Right ventricle myocardium superior (tissue), 1 donor: Measurements from ENCODE around the gene ZNF586. TPM values are rescaled to one million over a fixed set of nuclear protein-coding genes. Genes with fewer than 3 reads are reported as not detected.
"Not testable (repeated sequence)": the region's sequence is repeated elsewhere in the genome, so short reads cannot be mapped to it uniquely, and the experiment has no call there.

Source experiments
- ATAC-seq: fragments of 200-7000 bp; cut with Tn5 transposase; one replicate; pipeline ENCODE4 v1.9.1; 2020; ENCODE audit warnings: mild to moderate bottlenecking; ENCODE audit not compliant: poor library complexity
- DNase-seq: peaks from one replicate; pipeline ENCODE4 v3.0.0-alpha.2; 2020
- intact Hi-C: fragments of 100-400 bp; cut with DNase I; formaldehyde crosslinking; loops from one replicate; pipeline ENCODE4 v1.11.2; 2022
- total RNA-seq: library from RNA; stranded (reverse); fragmentation: NEBNext Ultra II Directional; extraction: Animal tissue kit (Norgen Biotek cat#: 25700); gene quantifications from one replicate; pipeline ENCODE4 v1.2.1, GENCODE V29; 2021
- donor health status: DM: no; HTN: yes; CAD: no; lungs with severe emphysema.

Gene ZNF586
- total RNA-seq, 1 donor from 2014 or later = 9.8 TPM

- peak; percentile 23 for ATAC-seq
- DNase-seq = no peak
- intact Hi-C loops = no loop called here
These were observed 17.4 kb downstream of the ZNF586 start for GRCh38 chr19:57786906-57787305.

DNA sequence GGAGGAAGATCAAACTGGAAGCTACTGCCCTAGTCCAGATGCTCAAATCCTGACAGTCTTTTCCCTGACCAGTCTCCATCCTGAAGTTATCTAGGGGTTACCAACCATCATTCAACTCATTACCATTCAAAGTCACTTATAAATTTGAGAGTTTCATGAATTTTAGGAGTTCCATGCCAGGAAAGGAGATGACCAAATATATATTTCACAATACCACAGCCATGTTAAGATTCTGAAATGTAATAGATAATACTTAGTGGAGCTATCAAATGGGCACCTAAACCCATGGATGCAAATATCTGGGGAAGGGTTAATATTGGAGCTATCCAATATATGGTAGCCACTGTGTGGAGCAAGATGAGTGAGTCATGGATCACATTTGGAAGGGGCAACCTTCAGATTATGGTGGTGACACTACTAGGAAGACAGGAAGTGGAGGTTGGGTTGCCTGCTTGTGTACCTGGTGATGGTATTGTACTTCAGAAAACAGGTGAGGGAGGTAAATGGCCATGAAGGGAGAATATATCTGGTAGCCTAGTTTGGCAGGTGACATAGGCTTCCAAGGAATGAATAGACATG lies 18.7 kb downstream of the ZNF586 start:
- ATAC-seq (no peak), DNase-seq (no peak)
- intact Hi-C loops = no loop called here

GRCh38 chr19:57789288-57789687 lies 19.8 kb downstream of the ZNF586 start:
- intact Hi-C loops = no loop called here
- no peak for ATAC-seq

GRCh38 chr19:57796580-57796979 lies 27.1 kb downstream of the ZNF586 start:
- DNase-seq, intact Hi-C loops, ATAC-seq: not testable (repeated sequence)

More at GRCh38 chr19:57789288-57789687, 19.8 kb downstream of the ZNF586 start:
- no peak for DNase-seq

DNA sequence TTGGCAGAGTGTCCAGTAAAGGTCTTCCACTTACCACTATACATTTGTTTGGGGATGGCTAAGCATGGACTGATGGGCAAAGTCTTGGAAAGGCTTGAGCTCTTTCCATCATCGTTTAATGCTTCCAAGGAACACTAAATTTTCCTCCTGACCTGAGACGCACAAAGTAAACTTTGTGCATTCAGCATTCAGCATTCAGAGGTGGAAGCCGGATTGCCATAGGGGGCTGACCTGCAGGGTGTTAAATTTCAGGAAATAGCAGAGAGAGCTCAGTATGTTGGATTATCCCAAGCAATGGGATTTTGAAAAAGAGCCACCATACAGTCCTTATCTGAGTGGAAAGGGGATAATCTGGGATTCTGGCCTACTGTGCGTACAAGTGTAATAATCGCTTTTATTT lies 31.2 kb downstream of the ZNF586 start:
- DNase-seq (no peak), ATAC-seq (no peak)
- intact Hi-C loops = no loop called here

DNA sequence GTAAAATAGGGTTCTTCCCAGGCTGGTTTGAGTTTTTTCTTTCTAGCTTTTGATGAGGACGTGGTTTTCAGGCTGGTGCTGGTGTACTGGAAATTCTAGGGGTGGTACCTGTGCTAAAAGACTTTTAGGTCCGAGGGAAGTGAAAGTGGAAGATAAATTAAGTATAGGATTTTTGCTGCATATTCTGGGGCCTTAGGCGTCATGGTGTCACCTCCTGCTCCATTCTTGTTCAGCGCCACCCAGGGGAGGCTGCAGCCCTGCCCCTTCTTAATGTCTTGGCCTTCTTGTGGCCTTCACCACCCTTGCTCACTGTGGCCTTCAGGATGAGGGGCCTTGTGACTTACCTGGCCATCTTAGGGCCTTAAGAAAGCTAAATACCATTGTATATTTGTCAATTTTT lies 32.8 kb downstream of the ZNF586 start:
- DNase-seq = no peak
- intact Hi-C loops = no loop called here
- no peak for ATAC-seq

- intact Hi-C loops = no loop called here
- DNase-seq (no peak), ATAC-seq (peak; percentile 13)
These were observed 33.8 kb downstream of the ZNF586 start for GRCh38 chr19:57803265-57803593.

- DNase-seq (no peak), ATAC-seq (peak; percentile 42)
- intact Hi-C loops = no loop called here
These were observed 34.3 kb downstream of the ZNF586 start for GRCh38 chr19:57803594-57804325.

- intact Hi-C loops = no loop called here
These were observed 38.1 kb downstream of the ZNF586 start for GRCh38 chr19:57807541-57807940.

GRCh38 chr19:57810410-57811295 lies 41.2 kb downstream of the ZNF586 start:
- intact Hi-C loops, ATAC-seq: not testable (repeated sequence)

More at GRCh38 chr19:57807541-57807940, 38.1 kb downstream of the ZNF586 start:
- ATAC-seq (no peak), DNase-seq (no peak)

DNA sequence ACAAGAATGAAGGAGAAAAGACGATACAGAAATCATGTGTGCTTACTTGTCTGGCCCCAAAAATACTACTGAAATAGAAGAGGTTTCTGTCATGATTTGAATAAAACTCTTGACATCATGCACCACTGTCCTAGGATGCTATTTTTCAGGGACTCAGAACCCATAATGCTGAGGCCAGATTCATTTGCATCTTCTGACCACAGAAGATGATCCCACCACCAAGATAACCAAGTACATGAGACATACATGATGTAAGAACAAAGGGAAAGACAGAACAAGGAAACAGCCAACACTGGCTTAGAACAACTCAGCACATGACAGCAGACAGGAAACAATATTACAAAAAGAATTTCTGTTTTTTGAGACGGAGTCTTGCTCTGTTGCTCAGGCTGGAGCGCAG lies 42.8 kb downstream of the ZNF586 start:
- intact Hi-C loops = no loop called here
- DNase-seq = no peak
- no peak for ATAC-seq

More at GRCh38 chr19:57810410-57811295, 41.2 kb downstream of the ZNF586 start:
- not testable (repeated sequence) for DNase-seq

DNA sequence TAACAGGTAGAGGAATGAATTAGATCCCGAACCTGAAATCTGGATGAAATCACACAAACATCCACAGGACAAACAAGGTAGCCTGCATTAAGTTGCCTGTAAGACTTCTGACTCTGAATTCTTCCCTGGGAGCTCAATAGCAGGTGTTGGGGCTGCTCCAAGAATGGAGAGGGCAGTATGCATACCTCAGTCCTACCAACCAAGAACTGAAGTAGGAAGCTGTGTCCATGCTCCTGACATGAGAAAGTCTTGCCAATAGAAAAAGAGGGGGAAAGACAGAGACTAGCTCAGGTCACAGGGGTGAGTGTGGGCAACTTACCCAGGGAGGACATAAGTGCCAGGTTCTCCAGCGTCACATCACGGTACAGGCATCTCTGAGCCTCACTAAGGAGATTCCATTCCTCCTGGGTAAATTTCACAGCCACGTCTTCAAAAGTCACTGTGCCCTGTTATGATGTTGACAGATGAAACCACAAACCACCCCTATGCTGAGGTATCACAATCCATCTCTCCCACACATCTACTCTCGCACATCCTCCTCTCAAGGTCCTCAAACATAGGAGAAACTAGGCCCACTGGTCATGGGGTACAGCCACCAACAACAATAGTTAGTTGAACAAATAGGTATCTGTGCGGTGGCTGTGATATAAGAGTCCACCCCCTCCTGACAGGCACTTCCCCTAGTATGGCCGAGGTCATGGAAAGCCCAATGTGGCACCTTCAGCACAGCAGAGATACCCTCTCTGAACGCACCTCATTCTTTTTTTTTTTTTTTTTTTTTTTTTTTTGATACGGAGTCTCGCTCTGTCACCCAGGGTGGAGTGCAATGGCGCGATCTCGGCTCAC lies 43.7 kb downstream of the ZNF586 start:
- DNase-seq, intact Hi-C loops, ATAC-seq: not testable (repeated sequence)

DNA sequence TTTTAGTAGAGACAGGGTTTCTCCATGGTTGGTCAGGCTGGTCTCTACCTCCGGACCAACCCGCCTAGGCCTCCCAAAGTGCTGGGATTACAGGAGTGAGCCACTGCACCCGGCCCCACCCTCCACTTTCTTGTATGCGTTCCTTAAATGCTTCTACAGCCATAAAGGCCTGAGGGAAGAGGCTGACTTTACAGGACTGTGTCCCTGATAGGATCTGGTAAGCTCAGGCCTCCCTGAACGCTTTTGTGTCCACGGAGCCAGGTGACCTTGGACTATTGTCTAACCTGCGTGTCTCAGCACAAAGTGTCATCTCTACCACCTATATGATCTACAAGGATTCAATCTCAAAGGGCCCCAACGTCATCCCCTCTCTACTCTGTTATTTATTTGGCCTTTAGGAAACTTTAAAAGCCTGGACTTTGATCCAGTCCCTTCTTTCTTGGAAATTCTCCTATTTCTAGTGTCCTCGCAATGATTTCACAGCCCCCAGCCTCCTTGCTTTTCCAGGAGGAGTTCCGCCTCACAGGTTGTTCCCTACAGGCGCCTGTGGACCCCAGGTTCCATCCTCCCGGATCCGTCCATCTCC lies 44.5 kb downstream of the ZNF586 start:
- ATAC-seq = peak; percentile 30
- no peak for DNase-seq
- intact Hi-C loops = no loop called here

DNA sequence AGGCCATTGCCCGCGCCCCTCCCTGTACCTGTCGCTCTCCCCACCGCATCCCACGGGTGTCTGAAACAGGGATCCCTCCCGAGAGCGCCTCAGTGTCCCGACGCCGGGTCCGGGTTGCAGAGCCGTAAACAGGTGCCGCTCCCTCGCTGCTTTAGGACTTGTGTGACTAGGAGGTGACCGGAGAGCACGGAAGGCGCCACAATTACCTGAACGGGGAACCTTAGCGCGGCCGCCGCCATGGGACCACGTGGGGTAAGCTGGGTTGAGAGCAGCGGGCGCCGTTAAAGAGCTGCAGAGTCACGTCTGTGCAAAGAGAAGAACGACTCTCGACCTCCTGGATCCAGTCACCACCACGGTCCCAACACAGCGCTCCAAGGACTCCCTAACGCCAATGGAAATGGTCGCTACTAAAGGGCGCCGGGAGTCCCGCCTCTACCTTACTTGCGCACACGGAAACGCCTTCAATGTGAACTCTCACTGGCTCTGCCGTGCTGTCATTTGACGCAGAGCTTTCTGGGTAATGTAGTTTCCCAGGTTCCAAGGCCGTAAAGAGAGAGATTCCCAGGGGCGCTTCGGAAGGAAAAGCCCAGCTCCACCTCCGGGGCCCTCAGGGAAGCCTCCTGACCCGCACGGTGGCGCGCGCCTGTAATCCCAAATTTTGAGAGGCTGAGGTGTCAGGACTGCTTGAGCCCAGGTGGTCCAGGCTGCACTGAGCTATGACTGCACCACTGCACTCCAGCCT lies 45.2 kb downstream of the ZNF586 start, which contains the start of gene ZNF552:
ZNF552 (minus strand) TSS at position 409 of the 742 bp plus-strand sequence; CDS start at position 239, 170 bp downstream.
- DNase-seq (peak; percentile 89), ATAC-seq (peak; percentile 94)
- intact Hi-C loops = no loop called here

DNA sequence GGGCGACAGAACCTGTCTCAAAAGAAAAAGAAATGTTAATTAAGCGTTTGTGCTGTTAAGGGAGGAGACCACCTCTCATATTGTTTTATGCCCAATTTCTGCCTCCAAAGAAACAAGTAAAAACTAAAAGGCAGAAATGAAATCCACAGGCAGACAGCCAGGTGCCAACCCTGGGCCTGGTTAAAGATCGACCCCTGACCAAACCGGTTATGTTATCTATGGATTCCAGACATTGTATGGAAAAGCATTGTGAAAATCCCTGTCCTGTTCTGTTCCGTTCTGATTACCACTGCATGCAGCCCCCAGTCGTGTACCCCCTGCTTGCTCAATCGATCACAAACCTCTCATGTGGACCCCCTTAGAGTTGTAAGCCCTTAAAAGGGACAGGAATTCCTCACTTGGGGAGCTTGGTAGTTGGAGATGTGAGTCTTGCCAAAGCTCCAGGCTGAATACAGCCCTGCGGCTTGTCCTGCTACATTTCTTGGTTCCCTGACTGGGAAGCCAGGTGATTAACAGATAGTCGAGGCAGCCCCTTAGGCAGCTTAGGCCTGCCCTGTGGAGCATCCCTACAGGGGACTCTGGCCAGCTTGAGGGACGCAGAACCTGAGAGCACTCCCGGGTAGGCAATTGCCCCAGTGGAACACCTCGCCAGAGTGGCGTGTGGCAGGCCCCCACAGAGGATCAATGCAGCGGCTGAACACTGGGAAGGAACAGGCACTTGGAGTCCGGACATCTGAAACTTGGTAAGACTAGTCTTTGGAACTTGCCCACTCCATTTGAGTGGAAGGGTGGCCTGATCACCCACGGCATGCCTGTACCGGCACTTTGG lies 46.0 kb downstream of the ZNF586 start:
- ATAC-seq = no peak
- intact Hi-C loops = no loop called here
- no peak for DNase-seq

GRCh38 chr19:57816652-57817051 lies 47.2 kb downstream of the ZNF586 start:
- DNase-seq (no peak), ATAC-seq (no peak)
- intact Hi-C loops = no loop called here

GRCh38 chr19:57817976-57818375 lies 48.5 kb downstream of the ZNF586 start:
- no peak for DNase-seq
- no peak for ATAC-seq
- intact Hi-C loops = no loop called here
